WTC11 (cell line): ENCODE measurements around the gene CHST13. TPM values are rescaled to one million over a fixed set of nuclear protein-coding genes. Genes with fewer than 3 reads are reported as not detected.

ENCODE experiments used
- ATAC-seq: fragments of 200-7000 bp; cut with Tn5 transposase; 2 replicates; pipeline ENCODE4 v1.10.0; 2021; ENCODE audit warnings: mild to moderate bottlenecking, moderate library complexity
- CTCF ChIA-PET: fragments of 300-600 bp; sonication (Branson Sonifier 250); formaldehyde crosslinking; loops from one replicate; lab custom pipeline; 2021; ENCODE audit warnings: antibody characterized with exemption; lab: Charles Lee
- POLR2A ChIA-PET: fragments of 350-600 bp; sonication (Branson Sonifier 250); formaldehyde crosslinking; loops from one replicate; lab custom pipeline; 2021; ENCODE audit warnings: antibody characterized with exemption; lab: Charles Lee
- DNase-seq: peaks from one replicate; pipeline ENCODE4 v3.0.0; 2021; ENCODE audit warnings: low spot score
- H3K27ac Mint-ChIP-seq: 2 replicates; pipeline ENCODE4 v1.8.0; 2021; ENCODE audit warnings: mixed read lengths
- H3K27me3 Mint-ChIP-seq: 2 replicates; pipeline ENCODE4 v1.8.0; 2021; ENCODE audit warnings: low read depth, mild to moderate bottlenecking, moderate library complexity, mixed read lengths
- H3K36me3 Mint-ChIP-seq: 2 replicates; pipeline ENCODE4 v1.8.0; 2021; ENCODE audit warnings: mixed read lengths
- H3K4me1 Mint-ChIP-seq: 2 replicates; pipeline ENCODE4 v1.8.0; 2022; ENCODE audit warnings: mixed read lengths
- H3K4me3 Mint-ChIP-seq: 2 replicates; pipeline ENCODE4 v1.8.0; 2021; ENCODE audit warnings: mild to moderate bottlenecking, moderate library complexity, mixed read lengths
- H3K9me3 Mint-ChIP-seq: 2 replicates; pipeline ENCODE4 v1.8.0; 2021; ENCODE audit warnings: mixed read lengths
- ELF4 ChIP-seq: sonication (generic); formaldehyde crosslinking; IDR thresholded peaks from 2 replicates; pipeline ENCODE4 v1.8.1; 2022; ENCODE audit warnings: low read depth, mild to moderate bottlenecking, moderate library complexity, missing genetic modification reagents
- GRHL2 ChIP-seq: fragments of 250-450 bp; sonication (Bioruptor Pico); IDR thresholded peaks from 2 replicates; pipeline ENCODE4 v1.8.0; 2022; ENCODE audit warnings: mild to moderate bottlenecking, moderate library complexity; ENCODE audit not compliant: insufficient replicate concordance, severe bottlenecking
- NR3C1 ChIP-seq: sonication (generic); formaldehyde crosslinking; conservative IDR thresholded peaks from 2 replicates; pipeline ENCODE4 v1.8.1; 2023; ENCODE audit warnings: low read depth, mild to moderate bottlenecking, missing genetic modification reagents
- OVOL2 ChIP-seq: fragments of 250-450 bp; sonication (Bioruptor Pico); IDR thresholded peaks from 2 replicates; pipeline ENCODE4 v1.9.0; 2021; ENCODE audit warnings: mild to moderate bottlenecking, borderline replicate concordance
- RELA ChIP-seq: sonication (generic); formaldehyde crosslinking; IDR thresholded peaks from 2 replicates; pipeline ENCODE4 v1.8.1; 2022; ENCODE audit warnings: missing genetic modification reagents, mild to moderate bottlenecking, borderline replicate concordance
- SMAD4 ChIP-seq: sonication (generic); formaldehyde crosslinking; IDR thresholded peaks from 2 replicates; pipeline ENCODE4 v1.8.0; 2022; ENCODE audit warnings: mild to moderate bottlenecking, missing genetic modification reagents
- SP1 ChIP-seq: sonication (generic); formaldehyde crosslinking; conservative IDR thresholded peaks from 2 replicates; pipeline ENCODE4 v1.8.1; 2022; ENCODE audit warnings: missing genetic modification reagents
- TEAD1 ChIP-seq: sonication (generic); formaldehyde crosslinking; IDR thresholded peaks from 2 replicates; pipeline ENCODE4 v1.8.0; 2022; ENCODE audit warnings: mild to moderate bottlenecking, missing genetic modification reagents
- TEAD4 ChIP-seq: sonication (generic); formaldehyde crosslinking; IDR thresholded peaks from 2 replicates; pipeline ENCODE4 v1.8.0; 2022; ENCODE audit warnings: mild to moderate bottlenecking, missing genetic modification reagents
- ZNF232 ChIP-seq: sonication (generic); formaldehyde crosslinking; IDR thresholded peaks from 2 replicates; pipeline ENCODE4 v1.8.0; 2022; ENCODE audit warnings: mild to moderate bottlenecking, missing genetic modification reagents
- total RNA-seq: library from RNA; stranded (reverse); gene quantifications from 3 replicates; pipeline ENCODE4 v1.2.3, GENCODE V29; 2021
- TF ChIP-seq, protein P1 (sequence below): sonication (generic); formaldehyde crosslinking; IDR thresholded peaks from 2 replicates; pipeline ENCODE4 v1.8.1; 2022; ENCODE audit warnings: mild to moderate bottlenecking, moderate library complexity, missing genetic modification reagents
- TF ChIP-seq, protein P2 (sequence below): fragments of 250-450 bp; sonication (Bioruptor Pico); IDR thresholded peaks from 2 replicates; pipeline ENCODE4 v1.9.0; 2021; ENCODE audit warnings: mild to moderate bottlenecking, borderline replicate concordance
- TF ChIP-seq, protein P3 (sequence below): sonication (generic); formaldehyde crosslinking; IDR thresholded peaks from 2 replicates; pipeline ENCODE4 v1.8.0; 2022; ENCODE audit warnings: mild to moderate bottlenecking, missing genetic modification reagents
- TF ChIP-seq, protein P4 (sequence below): fragments of 250-450 bp; sonication (Bioruptor Pico); conservative IDR thresholded peaks from 2 replicates; pipeline ENCODE4 v1.9.0; 2021; ENCODE audit warnings: mild to moderate bottlenecking
- TF ChIP-seq, protein P5 (sequence below): sonication (generic); formaldehyde crosslinking; IDR thresholded peaks from 2 replicates; pipeline ENCODE4 v1.8.1; 2023; ENCODE audit warnings: mild to moderate bottlenecking, missing genetic modification reagents
- TF ChIP-seq, protein P6 (sequence below): fragments of 250-450 bp; sonication (Bioruptor Pico); IDR thresholded peaks from 2 replicates; pipeline ENCODE4 v1.9.0; 2021; ENCODE audit warnings: mild to moderate bottlenecking
- TF ChIP-seq, protein P7 (sequence below): sonication (generic); formaldehyde crosslinking; IDR thresholded peaks from 2 replicates; pipeline ENCODE4 v1.8.1; 2022; ENCODE audit warnings: missing genetic modification reagents, borderline replicate concordance
- TF ChIP-seq, protein P8 (sequence below): fragments of 250-450 bp; sonication (Bioruptor Pico); IDR thresholded peaks from 2 replicates; pipeline ENCODE4 v1.9.0; 2021; ENCODE audit warnings: moderate library complexity, mild to moderate bottlenecking, inconsistent platforms, borderline replicate concordance
- TF ChIP-seq, protein P9 (sequence below): sonication (generic); formaldehyde crosslinking; IDR thresholded peaks from 2 replicates; pipeline ENCODE4 v1.8.0; 2022; ENCODE audit warnings: mild to moderate bottlenecking, missing genetic modification reagents

CHST13 gene
- total RNA-seq, 1 experiment from 2014 or later: 4.1 TPM

DNA sequence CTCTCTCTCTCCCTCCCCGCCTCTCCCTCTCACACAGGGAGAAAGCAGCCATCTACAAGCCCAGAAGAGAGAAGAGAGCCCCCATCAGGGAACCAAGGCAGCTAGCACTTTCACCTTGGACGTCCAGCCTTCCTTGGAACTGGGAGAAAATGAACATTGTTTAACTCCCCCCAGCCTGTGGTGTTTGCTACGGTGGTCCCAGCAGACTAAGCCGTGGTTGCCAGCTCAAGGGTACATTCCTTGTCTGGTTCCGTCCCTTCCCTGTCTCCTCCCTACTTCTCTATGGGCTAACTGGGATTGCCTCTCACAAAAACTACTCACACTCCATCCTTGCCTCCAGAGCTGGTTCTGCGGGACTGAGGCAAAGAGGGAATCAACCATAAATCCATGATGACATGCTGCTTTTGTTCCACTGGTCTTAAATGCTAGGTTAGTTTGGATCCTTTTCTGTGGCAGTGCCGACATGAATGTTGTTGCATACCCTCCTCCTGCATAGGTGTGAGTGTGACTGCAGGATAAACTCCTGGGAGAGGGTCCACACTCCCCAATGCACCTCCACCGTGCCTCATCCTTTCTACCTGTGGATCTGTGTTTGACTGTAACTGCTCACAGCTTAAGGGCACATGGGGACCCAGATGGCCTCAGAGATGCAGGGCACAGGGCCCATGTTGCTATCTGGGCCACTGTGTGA is 22.7 kb downstream of the CHST13 start:
- H3K4me3 Mint-ChIP-seq: no peak overlapping the region

DNA sequence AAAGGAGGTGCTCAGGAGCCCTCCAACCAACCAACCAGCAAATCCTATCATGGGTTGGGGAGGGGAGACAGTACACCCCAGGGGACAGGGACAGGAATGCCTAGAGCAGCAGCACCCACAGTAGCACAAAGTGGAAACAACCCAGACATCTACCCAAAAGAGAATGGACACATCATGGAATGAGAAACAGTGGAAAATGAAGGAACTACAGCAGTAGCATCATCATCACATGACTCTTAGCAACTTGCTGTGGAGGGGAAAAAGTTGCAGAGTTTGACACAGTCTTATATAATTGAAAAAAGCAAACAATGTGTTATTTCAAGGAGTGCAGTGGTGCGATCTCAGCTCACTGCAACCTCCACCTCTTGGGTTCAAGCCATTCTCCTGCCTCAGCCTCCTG is 23.8 kb downstream of the CHST13 start:
- DNase-seq: no peak
- peaks cover 42% of the 10 kb centered on the region for H3K4me1 Mint-ChIP-seq
- ChIA-PET POLR2A (interaction anchor here (0.6 kb wide), 1 partner anchor 49 kb away, joined by 3 read pairs; no protein-coding TSS in a partner anchor), CTCF (interaction anchor here (0.6 to 1.2 kb wide), 2 partner anchors 24 to 131 kb away, joined by 3 to 7 read pairs; partner anchors contain the start of gene CHST13)
- H3K27ac Mint-ChIP-seq: no peak overlapping the region
- H3K27me3 Mint-ChIP-seq: no peaks in the 10 kb centered on the region; the same call in 1 of the 2 replicates
- no peaks in the 10 kb centered on the region for H3K36me3 Mint-ChIP-seq
- H3K9me3 Mint-ChIP-seq: no peaks in the 10 kb centered on the region
- no peak for ATAC-seq
- H3K4me3 Mint-ChIP-seq: no peak overlapping the region
- TF ChIP-seq, protein P1, sequence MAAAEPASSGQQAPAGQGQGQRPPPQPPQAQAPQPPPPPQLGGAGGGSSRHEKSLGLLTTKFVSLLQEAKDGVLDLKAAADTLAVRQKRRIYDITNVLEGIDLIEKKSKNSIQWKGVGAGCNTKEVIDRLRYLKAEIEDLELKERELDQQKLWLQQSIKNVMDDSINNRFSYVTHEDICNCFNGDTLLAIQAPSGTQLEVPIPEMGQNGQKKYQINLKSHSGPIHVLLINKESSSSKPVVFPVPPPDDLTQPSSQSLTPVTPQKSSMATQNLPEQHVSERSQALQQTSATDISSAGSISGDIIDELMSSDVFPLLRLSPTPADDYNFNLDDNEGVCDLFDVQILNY (CRISPR knock-in tag): no peak
- TF ChIP-seq, protein P2, sequence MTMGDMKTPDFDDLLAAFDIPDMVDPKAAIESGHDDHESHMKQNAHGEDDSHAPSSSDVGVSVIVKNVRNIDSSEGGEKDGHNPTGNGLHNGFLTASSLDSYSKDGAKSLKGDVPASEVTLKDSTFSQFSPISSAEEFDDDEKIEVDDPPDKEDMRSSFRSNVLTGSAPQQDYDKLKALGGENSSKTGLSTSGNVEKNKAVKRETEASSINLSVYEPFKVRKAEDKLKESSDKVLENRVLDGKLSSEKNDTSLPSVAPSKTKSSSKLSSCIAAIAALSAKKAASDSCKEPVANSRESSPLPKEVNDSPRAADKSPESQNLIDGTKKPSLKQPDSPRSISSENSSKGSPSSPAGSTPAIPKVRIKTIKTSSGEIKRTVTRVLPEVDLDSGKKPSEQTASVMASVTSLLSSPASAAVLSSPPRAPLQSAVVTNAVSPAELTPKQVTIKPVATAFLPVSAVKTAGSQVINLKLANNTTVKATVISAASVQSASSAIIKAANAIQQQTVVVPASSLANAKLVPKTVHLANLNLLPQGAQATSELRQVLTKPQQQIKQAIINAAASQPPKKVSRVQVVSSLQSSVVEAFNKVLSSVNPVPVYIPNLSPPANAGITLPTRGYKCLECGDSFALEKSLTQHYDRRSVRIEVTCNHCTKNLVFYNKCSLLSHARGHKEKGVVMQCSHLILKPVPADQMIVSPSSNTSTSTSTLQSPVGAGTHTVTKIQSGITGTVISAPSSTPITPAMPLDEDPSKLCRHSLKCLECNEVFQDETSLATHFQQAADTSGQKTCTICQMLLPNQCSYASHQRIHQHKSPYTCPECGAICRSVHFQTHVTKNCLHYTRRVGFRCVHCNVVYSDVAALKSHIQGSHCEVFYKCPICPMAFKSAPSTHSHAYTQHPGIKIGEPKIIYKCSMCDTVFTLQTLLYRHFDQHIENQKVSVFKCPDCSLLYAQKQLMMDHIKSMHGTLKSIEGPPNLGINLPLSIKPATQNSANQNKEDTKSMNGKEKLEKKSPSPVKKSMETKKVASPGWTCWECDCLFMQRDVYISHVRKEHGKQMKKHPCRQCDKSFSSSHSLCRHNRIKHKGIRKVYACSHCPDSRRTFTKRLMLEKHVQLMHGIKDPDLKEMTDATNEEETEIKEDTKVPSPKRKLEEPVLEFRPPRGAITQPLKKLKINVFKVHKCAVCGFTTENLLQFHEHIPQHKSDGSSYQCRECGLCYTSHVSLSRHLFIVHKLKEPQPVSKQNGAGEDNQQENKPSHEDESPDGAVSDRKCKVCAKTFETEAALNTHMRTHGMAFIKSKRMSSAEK (CRISPR knock-in tag): no peak
- TF ChIP-seq RELA (CRISPR knock-in tag) (no peak), OVOL2 (no peak), ELF4 (CRISPR knock-in tag) (no peak), NR3C1 (CRISPR knock-in tag) (no peak), SMAD4 (no peak)
- TF ChIP-seq, protein P3, sequence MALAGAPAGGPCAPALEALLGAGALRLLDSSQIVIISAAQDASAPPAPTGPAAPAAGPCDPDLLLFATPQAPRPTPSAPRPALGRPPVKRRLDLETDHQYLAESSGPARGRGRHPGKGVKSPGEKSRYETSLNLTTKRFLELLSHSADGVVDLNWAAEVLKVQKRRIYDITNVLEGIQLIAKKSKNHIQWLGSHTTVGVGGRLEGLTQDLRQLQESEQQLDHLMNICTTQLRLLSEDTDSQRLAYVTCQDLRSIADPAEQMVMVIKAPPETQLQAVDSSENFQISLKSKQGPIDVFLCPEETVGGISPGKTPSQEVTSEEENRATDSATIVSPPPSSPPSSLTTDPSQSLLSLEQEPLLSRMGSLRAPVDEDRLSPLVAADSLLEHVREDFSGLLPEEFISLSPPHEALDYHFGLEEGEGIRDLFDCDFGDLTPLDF (CRISPR knock-in tag): no peak
- TF ChIP-seq, protein P4, sequence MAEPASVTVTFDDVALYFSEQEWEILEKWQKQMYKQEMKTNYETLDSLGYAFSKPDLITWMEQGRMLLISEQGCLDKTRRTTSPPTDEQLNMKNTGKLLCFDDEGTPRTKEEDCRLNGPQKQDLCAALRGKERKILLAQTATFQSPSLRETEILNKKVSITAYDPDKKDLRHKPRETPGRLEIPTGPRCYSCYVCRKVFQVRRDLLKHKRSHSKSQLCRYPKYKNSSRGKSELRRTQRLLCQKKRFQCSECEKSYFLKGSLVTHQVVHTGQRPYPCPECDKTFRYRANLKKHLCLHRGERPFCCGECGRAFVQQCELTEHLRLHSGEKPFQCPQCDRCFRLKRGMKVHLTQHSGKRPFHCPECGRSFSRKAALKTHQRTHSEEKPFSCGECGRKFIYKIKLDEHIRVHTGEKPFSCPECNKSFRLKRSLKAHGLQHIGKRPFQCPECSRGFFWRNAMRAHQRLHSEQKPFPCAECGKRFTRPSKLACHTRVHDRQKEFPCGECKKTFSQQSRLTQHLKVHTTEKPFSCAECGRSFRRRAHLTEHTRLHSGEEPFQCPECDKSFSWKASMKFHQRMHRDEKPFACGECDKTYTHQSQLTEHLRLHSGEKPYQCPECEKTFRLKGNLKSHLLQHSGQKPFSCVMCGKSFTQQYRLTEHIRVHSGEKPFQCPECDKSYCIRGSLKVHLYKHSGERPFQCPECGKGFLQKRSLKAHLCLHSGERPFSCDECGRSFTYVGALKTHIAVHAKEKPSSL (CRISPR knock-in tag): no peak
- TF ChIP-seq, protein P5, sequence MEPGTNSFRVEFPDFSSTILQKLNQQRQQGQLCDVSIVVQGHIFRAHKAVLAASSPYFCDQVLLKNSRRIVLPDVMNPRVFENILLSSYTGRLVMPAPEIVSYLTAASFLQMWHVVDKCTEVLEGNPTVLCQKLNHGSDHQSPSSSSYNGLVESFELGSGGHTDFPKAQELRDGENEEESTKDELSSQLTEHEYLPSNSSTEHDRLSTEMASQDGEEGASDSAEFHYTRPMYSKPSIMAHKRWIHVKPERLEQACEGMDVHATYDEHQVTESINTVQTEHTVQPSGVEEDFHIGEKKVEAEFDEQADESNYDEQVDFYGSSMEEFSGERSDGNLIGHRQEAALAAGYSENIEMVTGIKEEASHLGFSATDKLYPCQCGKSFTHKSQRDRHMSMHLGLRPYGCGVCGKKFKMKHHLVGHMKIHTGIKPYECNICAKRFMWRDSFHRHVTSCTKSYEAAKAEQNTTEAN: no peak
- TF ChIP-seq, protein P6, sequence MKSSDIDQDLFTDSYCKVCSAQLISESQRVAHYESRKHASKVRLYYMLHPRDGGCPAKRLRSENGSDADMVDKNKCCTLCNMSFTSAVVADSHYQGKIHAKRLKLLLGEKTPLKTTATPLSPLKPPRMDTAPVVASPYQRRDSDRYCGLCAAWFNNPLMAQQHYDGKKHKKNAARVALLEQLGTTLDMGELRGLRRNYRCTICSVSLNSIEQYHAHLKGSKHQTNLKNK: no peak
- TF ChIP-seq, protein P7, sequence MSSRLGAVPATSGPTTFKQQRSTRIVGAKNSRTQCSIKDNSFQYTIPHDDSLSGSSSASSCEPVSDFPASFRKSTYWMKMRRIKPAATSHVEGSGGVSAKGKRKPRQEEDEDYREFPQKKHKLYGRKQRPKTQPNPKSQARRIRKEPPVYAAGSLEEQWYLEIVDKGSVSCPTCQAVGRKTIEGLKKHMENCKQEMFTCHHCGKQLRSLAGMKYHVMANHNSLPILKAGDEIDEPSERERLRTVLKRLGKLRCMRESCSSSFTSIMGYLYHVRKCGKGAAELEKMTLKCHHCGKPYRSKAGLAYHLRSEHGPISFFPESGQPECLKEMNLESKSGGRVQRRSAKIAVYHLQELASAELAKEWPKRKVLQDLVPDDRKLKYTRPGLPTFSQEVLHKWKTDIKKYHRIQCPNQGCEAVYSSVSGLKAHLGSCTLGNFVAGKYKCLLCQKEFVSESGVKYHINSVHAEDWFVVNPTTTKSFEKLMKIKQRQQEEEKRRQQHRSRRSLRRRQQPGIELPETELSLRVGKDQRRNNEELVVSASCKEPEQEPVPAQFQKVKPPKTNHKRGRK (CRISPR knock-in tag): no peak
- TF ChIP-seq, protein P8, sequence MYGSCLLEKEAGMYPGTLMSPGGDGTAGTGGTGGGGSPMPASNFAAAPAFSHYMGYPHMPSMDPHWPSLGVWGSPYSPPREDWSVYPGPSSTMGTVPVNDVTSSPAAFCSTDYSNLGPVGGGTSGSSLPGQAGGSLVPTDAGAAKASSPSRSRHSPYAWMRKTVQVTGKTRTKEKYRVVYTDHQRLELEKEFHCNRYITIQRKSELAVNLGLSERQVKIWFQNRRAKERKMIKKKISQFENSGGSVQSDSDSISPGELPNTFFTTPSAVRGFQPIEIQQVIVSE: no peak

More for the DNA sequence above, 22.7 kb downstream of the CHST13 start:
- TF ChIP-seq, protein P9, sequence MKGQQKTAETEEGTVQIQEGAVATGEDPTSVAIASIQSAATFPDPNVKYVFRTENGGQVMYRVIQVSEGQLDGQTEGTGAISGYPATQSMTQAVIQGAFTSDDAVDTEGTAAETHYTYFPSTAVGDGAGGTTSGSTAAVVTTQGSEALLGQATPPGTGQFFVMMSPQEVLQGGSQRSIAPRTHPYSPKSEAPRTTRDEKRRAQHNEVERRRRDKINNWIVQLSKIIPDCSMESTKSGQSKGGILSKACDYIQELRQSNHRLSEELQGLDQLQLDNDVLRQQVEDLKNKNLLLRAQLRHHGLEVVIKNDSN (CRISPR knock-in tag): no peak
- TF ChIP-seq SP1 (CRISPR knock-in tag) (no peak), ZNF232 (no peak), GRHL2 (no peak), TEAD1 (CRISPR knock-in tag) (no peak), TEAD4 (CRISPR knock-in tag) (no peak)
- TF ChIP-seq, protein P5: no peak
- TF ChIP-seq, all 79 proteins: peak for 0
- peak; percentile 3 for DNase-seq
- no peaks in the 10 kb centered on the region for H3K36me3 Mint-ChIP-seq
- no peaks in the 10 kb centered on the region for H3K9me3 Mint-ChIP-seq
- no peaks in the 10 kb centered on the region; the same call in 1 of the 2 replicates for H3K27me3 Mint-ChIP-seq
- ChIA-PET POLR2A (no interaction called here), CTCF (interaction anchor here (1.2 kb wide), 1 partner anchor 23 kb away, joined by 7 read pairs; the partner anchor contains the start of gene CHST13)
- H3K27ac Mint-ChIP-seq: no peak overlapping the region
- no peak for ATAC-seq
- H3K4me1 Mint-ChIP-seq: peaks cover 42% of the 10 kb centered on the region
